AG09309 (cell line): ENCODE results near the gene MYBPHL.

Experiments used
- DNase-seq: peaks from one replicate; pipeline ENCODE4 v3.0.0-alpha.2; 2010; ENCODE audit warnings: low read depth
- H3K4me3 ChIP-seq: 2 replicates; pipeline ENCODE4 v1.5.1; 2011; ENCODE audit warnings: mild to moderate bottlenecking, low read depth, low read length, moderate library complexity; ENCODE audit not compliant: control insufficient read depth
- CTCF ChIP-seq: IDR thresholded peaks from 2 replicates; pipeline ENCODE4 v1.5.1; 2011; ENCODE audit warnings: mild to moderate bottlenecking, low read depth, low read length, inconsistent platforms; ENCODE audit not compliant: insufficient read depth, control insufficient read depth; ENCODE audit errors: missing control alignments

The MYBPHL gene

GRCh38 chr1:109265741-109266330, 41.0 kb downstream of the MYBPHL start:
- no peak for TF ChIP-seq CTCF
- no peak for DNase-seq
- no peak overlapping the region for H3K4me3 ChIP-seq

GRCh38 chr1:109265016-109265415, 41.8 kb downstream of the MYBPHL start:
- DNase-seq: no peak
- no peak overlapping the region for H3K4me3 ChIP-seq
- TF ChIP-seq CTCF: no peak

GRCh38 chr1:109264379-109264755, 42.4 kb downstream of the MYBPHL start:
- H3K4me3 ChIP-seq: no peak overlapping the region
- no peak for DNase-seq
- no peak for TF ChIP-seq CTCF

GRCh38 chr1:109263597-109264378, 43.0 kb downstream of the MYBPHL start:
- no peak for DNase-seq
- no peak overlapping the region for H3K4me3 ChIP-seq
- TF ChIP-seq CTCF: peak; percentile 100

GRCh38 chr1:109263234-109263596, 43.6 kb downstream of the MYBPHL start:
- TF ChIP-seq CTCF: no peak
- DNase-seq: no peak
- H3K4me3 ChIP-seq: no peak overlapping the region

- DNase-seq: no peak
- H3K4me3 ChIP-seq: no peak overlapping the region
- no peak for TF ChIP-seq CTCF
Measured at GRCh38 chr1:109262231-109263055, 44.4 kb downstream of the MYBPHL start.
